HCT116 (cell line): ENCODE data around the gene SEPHS2. TPM values are rescaled to one million over a fixed set of nuclear protein-coding genes. Genes with fewer than 3 reads are reported as not detected.

ENCODE experiments used
- ATAC-seq: fragments of 200-7000 bp; cut with Tn5 transposase; 2 replicates; pipeline ENCODE4 v1.9.1; 2020; ENCODE audit warnings: mild to moderate bottlenecking, moderate library complexity
- BruUV-seq: library from RNA; stranded (reverse); fragments of 400-500 nt; replicated peaks from 2 replicates; lab custom pipeline; 2021; lab: Mats Ljungman, UMichigan
- CTCF ChIA-PET: fragments of 300-600 bp; sonication (Branson Sonifier 250); formaldehyde crosslinking; loops from one replicate; lab custom pipeline; 2021; ENCODE audit warnings: antibody characterized with exemption; lab: Charles Lee
- POLR2A ChIA-PET: fragments of 300-600, 350-600 bp; sonication (Branson Sonifier 250); formaldehyde crosslinking; loops from one replicate; lab custom pipeline; 2021; ENCODE audit warnings: antibody characterized with exemption; lab: Charles Lee
- RAD21 ChIA-PET, 2 experiments: fragments of 300-600 bp; sonication (Branson Sonifier 250); formaldehyde crosslinking; loops; one replicate each; lab custom pipeline; 2023; ENCODE audit warnings: low total read pairs in 2 of 2; ENCODE audit not compliant: uncharacterized antibody in 2 of 2, unreplicated experiment in 2 of 2, low non-redundant PET in 1 of 2; lab: Charles Lee
- DNase-seq: peaks from one replicate; pipeline ENCODE4 v3.0.0-alpha.2; 2010; ENCODE audit warnings: low read depth, low spot score
- H2AFZ ChIP-seq: fragments of 200-600 bp; shearing (Covaris generic), sonication (generic); 2 replicates; pipeline ENCODE4 v1.6.1; 2017; ENCODE audit warnings: low read depth, mixed run types, mixed read lengths, antibody characterized with exemption, low read length; ENCODE audit not compliant: poor library complexity, severe bottlenecking
- H3K27ac ChIP-seq: 2 replicates; pipeline ENCODE4 v1.5.1; 2012; ENCODE audit warnings: low read depth, low read length
- H3K27me3 ChIP-seq: fragments of 200-600 bp; sonication (generic); 2 replicates; pipeline ENCODE4 v1.6.1; 2016; ENCODE audit warnings: mixed run types, low read length, mixed read lengths; ENCODE audit not compliant: insufficient read depth
- H3K36me3 ChIP-seq, 2 experiments: fragments of 200-500 bp in 1 of 2; fragments of 200-600 bp in 1 of 2; sonication (Bioruptor generic) in 1 of 2; sonication (generic) in 1 of 2; 2 replicates each; pipeline versions ENCODE4 v1.5.1 to v1.6.1; 2014 to 2016; ENCODE audit warnings: low read length in 2 of 2, inconsistent platforms in 1 of 2, mixed read lengths in 1 of 2, mixed run types in 1 of 2; ENCODE audit not compliant: insufficient read depth in 2 of 2, control insufficient read depth in 1 of 2
- H3K4me1 ChIP-seq, 2 experiments: fragments of 200-600 bp in 1 of 2; sonication (generic) in 1 of 2; 2 replicates each; pipeline versions ENCODE4 v1.5.1 to v1.6.1; 2012 to 2017; ENCODE audit warnings: low read length in 2 of 2, inconsistent platforms in 1 of 2, mild to moderate bottlenecking in 1 of 2, mixed read lengths in 1 of 2, mixed run types in 1 of 2, moderate library complexity in 1 of 2; ENCODE audit not compliant: insufficient read depth in 2 of 2, control insufficient read depth in 1 of 2
- H3K4me2 ChIP-seq: fragments of 200-600 bp; sonication (generic); 2 replicates; pipeline ENCODE4 v1.6.1; 2017; ENCODE audit warnings: mixed run types, low read length, mixed read lengths
- H3K4me3 ChIP-seq, 2 experiments: fragments of 200-600 bp in 1 of 2; sonication (generic) in 1 of 2; replicated peaks in 1 of 2; 2 replicates each; pipeline ENCODE4 v1.5.1; 2011 to 2016; ENCODE audit warnings: low read length in 2 of 2, control low read depth in 1 of 2, low read depth in 1 of 2, mild to moderate bottlenecking in 1 of 2, mixed read lengths in 1 of 2, mixed run types in 1 of 2
- H3K79me2 ChIP-seq: fragments of 200-600 bp; sonication (generic); 2 replicates; pipeline ENCODE4 v1.6.1; 2017; ENCODE audit warnings: mild to moderate bottlenecking, mixed run types, low read length, moderate library complexity, mixed read lengths; ENCODE audit not compliant: insufficient read depth
- H3K9ac ChIP-seq: fragments of 200-600 bp; sonication (generic); 2 replicates; pipeline ENCODE4 v1.6.1; 2016; ENCODE audit warnings: low read length, mixed read lengths
- H3K9me2 ChIP-seq: fragments of 200-600 bp; sonication (generic), shearing (Covaris generic); 2 replicates; pipeline ENCODE4 v1.6.1; 2017; ENCODE audit warnings: mixed run types, mild to moderate bottlenecking, moderate library complexity; ENCODE audit not compliant: insufficient read depth
- H3K9me3 ChIP-seq, 2 experiments: fragments of 200-500 bp in 1 of 2; fragments of 200-600 bp in 1 of 2; sonication (Bioruptor generic) in 1 of 2; sonication (generic) in 1 of 2; 2 replicates each; pipeline ENCODE4 v1.6.1; 2014 to 2017; ENCODE audit warnings: low read length in 2 of 2, mixed read lengths in 2 of 2, inconsistent platforms in 1 of 2, low read depth in 1 of 2, mild to moderate bottlenecking in 1 of 2, mixed run types in 1 of 2, moderate library complexity in 1 of 2; ENCODE audit not compliant: control insufficient read depth in 1 of 2, insufficient read depth in 1 of 2
- H4K20me1 ChIP-seq: fragments of 200-600 bp; sonication (generic), shearing (Covaris generic); 2 replicates; pipeline ENCODE4 v1.6.1; 2017; ENCODE audit warnings: mixed run types, mild to moderate bottlenecking, moderate library complexity; ENCODE audit not compliant: insufficient read depth
- CBX3 ChIP-seq: IDR thresholded peaks from 2 replicates; pipeline ENCODE4 v1.6.1; 2012; ENCODE audit warnings: low read depth
- CEBPB ChIP-seq: IDR thresholded peaks from 2 replicates; pipeline ENCODE4 v1.6.1; 2012; ENCODE audit warnings: low read depth
- EGR1 ChIP-seq: IDR thresholded peaks from 2 replicates; pipeline ENCODE4 v1.6.1; 2012; ENCODE audit warnings: low read depth
- ELF1 ChIP-seq: IDR thresholded peaks from 2 replicates; pipeline ENCODE4 v1.6.1; 2012; ENCODE audit warnings: low read depth, borderline replicate concordance
- EZH2 ChIP-seq: fragments of 200-600 bp; sonication (generic); IDR thresholded peaks from 2 replicates; pipeline ENCODE4 v1.6.1; 2017; ENCODE audit warnings: antibody characterized with exemption, mixed run types
- FOSL1 ChIP-seq: IDR thresholded peaks from 2 replicates; pipeline ENCODE4 v1.6.1; 2012; ENCODE audit warnings: low read depth
- JUND ChIP-seq: IDR thresholded peaks from 2 replicates; pipeline ENCODE4 v1.6.1; 2012
- POLR2A ChIP-seq: IDR thresholded peaks from 2 replicates; pipeline ENCODE4 v1.7.0; 2011; ENCODE audit warnings: borderline replicate concordance; ENCODE audit not compliant: insufficient read depth, insufficient read length; ENCODE audit errors: extremely low read depth
- POLR2AphosphoS5 ChIP-seq: IDR thresholded peaks from 2 replicates; pipeline ENCODE4 v1.6.1; 2011; ENCODE audit warnings: mild to moderate bottlenecking, low read depth, low read length, moderate library complexity
- RAD21 ChIP-seq: IDR thresholded peaks from 2 replicates; pipeline ENCODE4 v1.6.1; 2012; ENCODE audit warnings: low read depth, mild to moderate bottlenecking
- SP1 ChIP-seq: IDR thresholded peaks from 2 replicates; pipeline ENCODE4 v1.6.1; 2012; ENCODE audit warnings: low read depth
- SRF ChIP-seq: IDR thresholded peaks from 2 replicates; pipeline ENCODE4 v1.6.1; 2012; ENCODE audit warnings: low read depth
- TCF7L2 ChIP-seq: IDR thresholded peaks from 2 replicates; pipeline ENCODE4 v1.7.0; 2011; ENCODE audit warnings: borderline replicate concordance, inconsistent platforms; ENCODE audit not compliant: insufficient read depth, insufficient read length; ENCODE audit errors: extremely low read depth
- ZBTB33 ChIP-seq: IDR thresholded peaks from 2 replicates; pipeline ENCODE4 v1.6.1; 2011; ENCODE audit warnings: mild to moderate bottlenecking, low read length, moderate library complexity; ENCODE audit not compliant: insufficient replicate concordance; ENCODE audit errors: extremely low read depth
- ZFX ChIP-seq: fragments of 450-650 bp; IDR thresholded peaks from 2 replicates; pipeline ENCODE4 v1.6.1; 2017
- ZNF274 ChIP-seq: fragments of 200-500 bp; sonication (Bioruptor generic); IDR thresholded peaks from 2 replicates; pipeline ENCODE4 v1.6.1; 2014; ENCODE audit warnings: mild to moderate bottlenecking, low read depth, low read length, inconsistent platforms
- intact Hi-C: fragments of 100-400 bp; cut with micrococcal nuclease; formaldehyde crosslinking; loops from 2 replicates; pipeline ENCODE4 v1.10.0; 2022
- total RNA-seq: library from RNA; stranded (reverse); gene quantifications from one replicate; pipeline ENCODE4 v1.2.1, GENCODE V29; 2021; ENCODE audit not compliant: unreplicated experiment
- TF ChIP-seq, protein P1 (sequence below): IDR thresholded peaks from 2 replicates; pipeline ENCODE4 v1.6.1; 2012
- TF ChIP-seq, protein P2 (sequence below): IDR thresholded peaks from 2 replicates; pipeline ENCODE4 v1.6.1; 2012
- TF ChIP-seq, protein P3 (sequence below), 3 experiments: fragments of 200-600 bp in 1 of 3; sonication (generic) in 1 of 3; IDR thresholded peaks in 2 of 3; conservative IDR thresholded peaks in 1 of 3; 2 replicates each; pipeline ENCODE4 v1.5.1; 2012 to 2017; ENCODE audit warnings: low read depth in 2 of 3, low read length in 2 of 3, antibody characterized with exemption in 1 of 3, borderline replicate concordance in 1 of 3, control low read depth in 1 of 3, mild to moderate bottlenecking in 1 of 3, mixed read lengths in 1 of 3, mixed run types in 1 of 3, moderate library complexity in 1 of 3; ENCODE audit not compliant: insufficient read depth in 1 of 3

Gene SEPHS2
- total RNA-seq, 1 experiment from 2014 or later = 51.3 TPM

DNA sequence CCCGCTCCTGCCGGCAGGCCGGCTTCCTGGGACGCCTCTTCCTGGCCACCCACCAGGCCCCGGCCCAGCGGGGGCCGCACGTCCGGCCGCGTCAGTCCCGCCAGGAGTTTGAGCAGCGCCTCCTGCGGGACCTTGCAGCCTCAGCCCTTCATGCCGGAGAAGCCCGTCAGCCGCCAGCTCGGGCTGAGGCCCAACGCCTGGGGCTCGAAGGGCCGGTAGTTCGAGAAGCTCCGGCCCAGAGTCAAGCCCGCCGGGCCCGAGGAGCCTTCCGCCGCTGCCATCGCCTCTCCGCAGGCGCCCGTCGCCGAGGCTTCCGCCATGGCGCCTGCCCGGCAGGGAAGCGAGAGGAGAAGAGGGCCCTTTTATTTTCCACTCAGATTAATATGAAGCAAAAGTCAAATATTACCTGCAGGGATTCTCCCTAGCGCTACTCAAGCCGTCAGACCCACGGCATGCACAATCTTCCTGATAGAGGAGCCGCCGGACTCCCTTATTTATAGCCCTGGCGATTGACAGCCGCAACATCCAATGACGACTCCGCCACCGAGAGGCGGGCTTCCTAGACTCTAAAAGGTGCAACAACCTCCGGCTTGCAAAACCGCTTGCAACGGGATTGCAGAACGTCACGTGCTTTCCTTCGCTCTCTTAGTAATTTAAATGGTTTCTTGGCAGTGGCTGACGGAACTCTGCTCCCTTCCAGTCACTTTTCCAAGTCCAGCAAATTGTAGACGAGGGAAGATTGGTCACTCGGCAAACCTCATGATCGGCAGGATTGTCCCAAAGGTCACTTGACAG is at the start of gene SEPHS2 (continued):
- no peak for TF ChIP-seq ELF1
- peak; percentile 73 for TF ChIP-seq EGR1
- TF ChIP-seq FOSL1 = no peak
- peak; percentile 99 for TF ChIP-seq POLR2AphosphoS5
- peak; percentile 98 for TF ChIP-seq POLR2A
- TF ChIP-seq ZBTB33 = peak; percentile 55

DNA sequence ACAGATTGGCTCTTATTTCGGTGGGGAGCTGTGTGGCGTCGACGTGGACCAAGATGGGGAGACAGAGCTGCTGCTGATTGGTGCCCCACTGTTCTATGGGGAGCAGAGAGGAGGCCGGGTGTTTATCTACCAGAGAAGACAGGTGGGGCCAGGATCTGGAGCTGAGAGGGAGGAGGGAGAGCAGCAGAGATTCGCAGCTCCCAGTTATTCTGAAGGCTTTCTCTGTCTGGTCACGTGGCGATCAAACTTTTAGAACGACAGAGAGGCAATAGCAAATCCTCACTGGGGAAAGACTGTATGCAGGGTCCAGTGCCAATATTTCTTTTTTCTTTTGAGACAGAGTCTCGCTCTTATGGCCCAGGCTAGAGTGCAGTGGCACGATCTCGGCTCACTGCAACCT is 49.0 kb upstream of the SEPHS2 start:
- H2AFZ ChIP-seq = no peak overlapping the region
- H3K36me3 ChIP-seq = no peaks in the 10 kb centered on the region
- CTCF ChIA-PET = no interaction called here
- H3K9me3 ChIP-seq = no peaks in the 10 kb centered on the region
- RAD21 ChIA-PET = no interaction called here
- no peaks in the 10 kb centered on the region for H3K9me2 ChIP-seq
- ATAC-seq (no peak), DNase-seq (no peak)
- no peak overlapping the region for H3K9ac ChIP-seq
- no peaks in the 10 kb centered on the region for H3K79me2 ChIP-seq
- H3K27me3 ChIP-seq = no peaks in the 10 kb centered on the region
- peaks cover 20 to 25% of the 10 kb centered on the region in 2 experiments for H3K4me1 ChIP-seq
- BruUV-seq = no TSS peak
- no peaks in the 10 kb centered on the region for H4K20me1 ChIP-seq
- no peak overlapping the region for H3K27ac ChIP-seq
- no peak overlapping the region for H3K4me3 ChIP-seq
- no peak overlapping the region for H3K4me2 ChIP-seq
- POLR2A ChIA-PET = interaction anchor here (1.0 kb wide), 1 partner anchor 16 kb away, joined by 3 read pairs; no protein-coding TSS in a partner anchor
- intact Hi-C loops = no loop called here
- TF ChIP-seq SRF = no peak
- no peak for TF ChIP-seq ZNF274
- TF ChIP-seq JUND = no peak
- TF ChIP-seq, protein P1, sequence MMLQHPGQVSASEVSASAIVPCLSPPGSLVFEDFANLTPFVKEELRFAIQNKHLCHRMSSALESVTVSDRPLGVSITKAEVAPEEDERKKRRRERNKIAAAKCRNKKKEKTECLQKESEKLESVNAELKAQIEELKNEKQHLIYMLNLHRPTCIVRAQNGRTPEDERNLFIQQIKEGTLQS = no peak
- TF ChIP-seq ZFX = no peak
- no peak for TF ChIP-seq EZH2
- no peak for TF ChIP-seq SP1
- TF ChIP-seq FOSL1 = no peak
- TF ChIP-seq TCF7L2 = no peak
- TF ChIP-seq CEBPB = no peak
- TF ChIP-seq, protein P2, sequence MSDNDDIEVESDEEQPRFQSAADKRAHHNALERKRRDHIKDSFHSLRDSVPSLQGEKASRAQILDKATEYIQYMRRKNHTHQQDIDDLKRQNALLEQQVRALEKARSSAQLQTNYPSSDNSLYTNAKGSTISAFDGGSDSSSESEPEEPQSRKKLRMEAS = no peak
- no peak for TF ChIP-seq POLR2A
- no peak for TF ChIP-seq RAD21
- TF ChIP-seq ELF1 = no peak
- TF ChIP-seq CBX3 = no peak
- TF ChIP-seq, protein P3, sequence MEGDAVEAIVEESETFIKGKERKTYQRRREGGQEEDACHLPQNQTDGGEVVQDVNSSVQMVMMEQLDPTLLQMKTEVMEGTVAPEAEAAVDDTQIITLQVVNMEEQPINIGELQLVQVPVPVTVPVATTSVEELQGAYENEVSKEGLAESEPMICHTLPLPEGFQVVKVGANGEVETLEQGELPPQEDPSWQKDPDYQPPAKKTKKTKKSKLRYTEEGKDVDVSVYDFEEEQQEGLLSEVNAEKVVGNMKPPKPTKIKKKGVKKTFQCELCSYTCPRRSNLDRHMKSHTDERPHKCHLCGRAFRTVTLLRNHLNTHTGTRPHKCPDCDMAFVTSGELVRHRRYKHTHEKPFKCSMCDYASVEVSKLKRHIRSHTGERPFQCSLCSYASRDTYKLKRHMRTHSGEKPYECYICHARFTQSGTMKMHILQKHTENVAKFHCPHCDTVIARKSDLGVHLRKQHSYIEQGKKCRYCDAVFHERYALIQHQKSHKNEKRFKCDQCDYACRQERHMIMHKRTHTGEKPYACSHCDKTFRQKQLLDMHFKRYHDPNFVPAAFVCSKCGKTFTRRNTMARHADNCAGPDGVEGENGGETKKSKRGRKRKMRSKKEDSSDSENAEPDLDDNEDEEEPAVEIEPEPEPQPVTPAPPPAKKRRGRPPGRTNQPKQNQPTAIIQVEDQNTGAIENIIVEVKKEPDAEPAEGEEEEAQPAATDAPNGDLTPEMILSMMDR (IDR thresholded peaks at IDR 0.05 in 2 of 3, conservative IDR thresholded peaks at IDR 0.05 in 1 of 3; ENCODE audit: borderline replicate concordance in 1 of 3, insufficient read depth in 1 of 3, low read depth in 2 of 3, low read length in 2 of 3) = no peak
- TF ChIP-seq POLR2AphosphoS5 = no peak
